ENCODE results near the gene KIF5A.
"Not testable (repeated sequence)": the region's sequence is repeated elsewhere in the genome, so short reads cannot be mapped to it uniquely, and the experiment has no call there.

KIF5A gene

DNA sequence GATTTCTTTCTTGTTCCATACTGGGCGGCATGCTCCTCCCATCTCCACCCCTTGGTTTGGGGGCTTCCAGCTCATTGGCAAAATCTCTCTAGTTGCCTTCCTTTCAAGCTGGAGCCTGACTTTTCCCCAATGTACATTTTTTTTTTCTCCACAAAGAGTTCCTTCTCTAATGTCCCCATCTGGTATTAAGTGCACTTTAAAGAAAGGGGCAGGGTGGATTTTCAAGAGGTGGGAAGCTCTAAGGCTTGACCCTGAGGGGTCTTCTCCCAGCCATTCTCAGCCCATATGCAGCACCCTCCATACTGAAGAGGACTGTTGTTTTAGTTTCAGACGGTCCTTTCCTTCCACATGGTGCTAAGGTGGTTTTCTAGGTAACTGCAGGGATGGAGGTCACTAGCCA is 35.3 kb downstream of the KIF5A start:
- no peak for DNase-seq

DNA sequence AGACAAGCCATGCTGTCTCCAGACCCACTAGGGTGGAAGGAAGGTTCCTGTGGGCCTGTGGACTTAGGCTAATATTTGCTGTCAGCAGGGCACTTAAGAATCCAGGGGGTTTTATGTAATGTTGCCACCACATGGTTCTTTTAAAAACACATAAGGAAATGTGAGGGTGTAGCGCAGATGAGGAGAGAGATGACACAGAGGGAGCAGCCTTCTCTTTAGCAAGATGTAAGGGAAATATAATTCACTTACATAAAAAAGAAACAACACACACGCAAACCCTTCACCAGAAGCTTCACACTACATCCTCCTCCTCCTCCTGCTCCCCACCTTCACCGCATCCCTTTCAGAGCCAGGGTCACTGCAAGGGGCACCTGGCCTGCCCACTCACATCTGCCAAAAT is 36.3 kb downstream of the KIF5A start:
- DNase-seq: no peak

DNA sequence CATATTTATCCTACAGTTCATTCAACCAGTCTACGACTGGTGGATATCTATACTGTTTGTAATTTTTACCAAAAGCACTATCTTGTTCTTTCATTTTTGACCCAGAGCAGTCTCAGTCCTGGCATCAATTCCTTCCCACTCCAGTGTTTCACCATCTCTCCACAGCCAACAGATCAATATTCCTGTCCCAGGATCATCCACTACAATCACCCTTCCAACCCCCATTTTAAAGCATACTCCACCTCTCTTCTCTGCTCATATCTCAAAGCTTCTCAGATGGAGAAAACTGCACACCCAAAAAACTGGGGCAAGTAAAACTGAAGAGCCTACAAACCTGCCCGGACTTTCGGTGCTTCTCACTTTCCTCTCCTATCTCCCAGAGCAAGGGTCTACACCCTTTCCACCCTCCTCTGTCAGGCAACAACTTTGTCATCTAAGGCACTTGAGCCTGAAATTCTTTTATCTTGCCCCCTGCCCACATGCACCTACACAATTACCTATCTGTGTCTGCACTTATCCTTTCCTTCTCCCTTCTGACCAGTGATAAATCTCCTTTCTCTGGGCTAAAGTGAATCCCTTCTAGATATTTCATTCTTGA is 37.1 kb downstream of the KIF5A start:
- DNase-seq: no peak

DNA sequence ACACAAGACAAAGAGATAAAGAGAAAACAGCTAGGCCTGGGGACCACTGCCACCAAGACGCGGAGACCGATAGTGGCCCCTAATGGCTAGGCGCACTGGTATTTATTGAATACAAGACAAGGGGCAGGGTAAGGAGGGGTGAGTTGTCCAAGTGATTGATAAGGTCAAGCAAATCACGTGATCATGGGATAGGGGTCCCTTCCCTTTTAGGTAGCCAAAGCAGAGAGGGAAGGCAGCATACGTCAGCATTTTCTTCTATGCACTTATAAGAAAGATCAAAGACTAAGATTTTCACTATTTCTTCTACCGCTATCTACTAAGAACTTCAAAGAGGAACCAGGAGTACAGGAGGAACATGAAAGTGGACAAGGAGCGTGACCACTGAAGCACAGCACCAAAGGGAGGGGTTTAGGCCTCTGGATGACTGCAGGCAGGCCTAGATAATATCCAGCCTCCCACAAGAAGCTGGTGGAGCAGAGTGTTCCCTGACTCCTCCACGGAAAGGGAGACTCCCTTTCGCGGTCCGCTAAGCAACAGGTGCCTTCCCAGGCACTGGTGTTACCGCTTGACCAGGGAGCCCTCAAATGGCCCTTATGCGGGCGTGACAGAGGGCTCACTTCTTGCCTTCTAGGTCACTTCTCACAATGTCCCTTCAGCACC is 39.2 kb downstream of the KIF5A start:
- DNase-seq: not testable (repeated sequence)

DNA sequence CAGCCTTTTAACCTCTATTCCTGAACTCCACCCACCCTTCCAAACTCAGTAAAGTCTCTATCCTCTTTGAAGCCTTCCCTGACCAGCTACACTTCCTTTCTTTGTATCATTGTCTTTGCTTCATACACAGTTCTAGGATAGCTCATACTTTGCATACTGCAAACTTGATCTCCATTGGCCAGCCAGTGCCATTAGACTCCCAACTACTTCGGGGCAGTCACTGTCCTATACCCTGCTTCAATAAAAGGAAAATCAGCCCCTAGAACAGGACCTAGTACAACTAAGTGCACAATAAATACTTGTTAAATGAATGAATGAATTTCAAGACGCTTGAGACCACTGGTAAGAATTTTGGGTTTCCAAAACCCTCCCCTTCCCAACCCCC is 40.6 kb downstream of the KIF5A start:
- no peak for DNase-seq

DNA sequence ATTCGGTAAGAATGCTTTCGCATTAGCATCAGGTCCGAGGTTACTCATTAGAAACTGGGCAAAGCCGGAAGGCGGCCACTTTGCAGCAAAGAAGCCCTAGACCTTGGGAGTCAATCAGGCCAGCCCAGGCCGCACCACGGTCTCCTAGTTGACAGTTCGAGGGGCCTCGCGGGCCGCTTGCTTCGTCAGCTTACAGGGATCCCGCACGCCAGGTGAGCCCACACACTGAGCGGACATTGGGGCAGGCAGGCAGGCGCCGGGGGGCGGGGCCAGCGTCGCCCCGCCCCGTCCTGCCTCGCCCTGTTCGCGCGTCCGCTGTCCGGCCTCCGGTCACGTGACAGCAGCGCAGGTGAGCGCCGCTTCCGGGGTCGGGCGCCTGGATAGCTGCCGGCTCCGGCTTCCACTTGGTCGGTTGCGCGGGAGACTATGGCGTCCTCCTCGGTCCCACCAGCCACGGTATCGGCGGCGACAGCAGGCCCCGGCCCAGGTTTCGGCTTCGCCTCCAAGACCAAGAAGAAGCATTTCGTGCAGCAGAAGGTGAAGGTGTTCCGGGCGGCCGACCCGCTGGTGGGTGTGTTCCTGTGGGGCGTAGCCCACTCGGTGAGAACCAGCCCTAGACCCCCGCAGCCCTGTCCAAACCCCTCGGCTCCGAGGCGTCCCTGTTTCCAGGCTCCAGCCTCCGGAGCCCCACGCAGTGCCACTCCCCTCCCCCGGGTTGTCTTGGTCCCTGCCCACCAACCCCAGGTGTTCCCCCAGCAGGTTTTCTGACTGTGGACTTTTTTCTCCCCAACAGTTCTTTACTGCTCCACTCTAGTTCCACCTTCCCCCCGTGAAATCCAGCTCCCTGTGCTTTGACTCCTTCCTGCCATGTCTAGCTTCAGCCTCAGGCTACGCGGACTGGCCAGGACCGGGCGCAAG is 41.3 kb downstream of the KIF5A start, which contains the start of gene PIP4K2C:
Gene PIP4K2C (plus strand): TSS at position 329 of the 918 bp plus-strand sequence. CDS start 98 bp downstream, at position 427.
- peak; percentile 77 for DNase-seq

DNA sequence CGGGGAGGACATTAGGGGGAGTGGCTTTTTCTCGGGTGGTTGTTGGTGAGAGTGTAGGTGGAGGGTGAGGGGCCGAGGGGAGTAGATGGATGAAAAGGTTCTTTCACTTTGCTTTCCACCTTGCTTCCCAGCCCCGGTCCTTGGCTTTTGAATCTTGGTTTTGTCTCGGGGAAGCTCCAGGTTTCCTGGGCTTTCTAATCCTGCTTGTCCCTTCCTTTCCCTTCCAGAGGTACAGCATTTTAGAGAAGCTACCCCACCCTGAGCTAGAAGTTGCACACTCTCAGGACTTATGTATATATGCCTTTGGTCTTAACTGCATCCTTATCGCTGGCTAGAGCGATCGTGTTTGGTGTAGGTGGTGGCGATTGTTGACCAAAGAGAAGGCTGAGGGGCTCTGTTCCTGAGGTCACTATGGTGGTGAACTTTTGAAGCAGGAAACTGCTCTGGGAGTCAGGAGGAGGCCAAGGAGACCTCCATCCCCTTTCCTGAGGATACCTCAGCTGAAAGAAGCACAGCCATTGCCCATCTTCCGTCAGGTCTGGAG is 42.0 kb downstream of the KIF5A start:
- DNase-seq: no peak

DNA sequence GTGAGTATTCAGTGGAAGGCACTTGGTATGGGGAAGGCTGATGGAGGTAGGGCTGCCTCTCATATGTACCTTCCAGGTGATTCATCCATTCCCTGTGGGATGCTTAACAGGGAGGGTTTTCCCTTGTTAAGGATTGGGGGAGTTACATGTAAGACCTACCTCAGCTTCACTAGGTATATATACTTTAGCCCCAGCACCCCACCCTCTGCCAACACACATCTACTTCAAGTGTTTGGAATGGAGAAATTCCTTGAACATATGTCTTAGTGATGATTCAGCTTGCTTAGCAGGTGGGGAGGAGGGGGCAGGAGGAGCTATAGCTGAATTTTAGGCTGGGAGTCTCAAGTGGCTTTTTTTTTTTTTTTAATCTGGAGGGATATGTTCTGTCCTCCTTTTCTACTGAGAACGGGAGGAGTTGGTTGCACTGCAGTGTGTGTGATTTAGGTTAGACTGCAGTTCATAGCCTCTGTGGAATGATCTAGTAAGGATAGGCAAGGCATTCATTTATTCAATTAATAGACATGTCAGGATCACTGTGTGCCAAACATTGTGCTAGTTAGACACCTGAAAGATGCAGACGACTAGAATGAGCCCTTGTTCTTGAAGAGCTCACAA is 42.8 kb downstream of the KIF5A start:
- DNase-seq: no peak

DNA sequence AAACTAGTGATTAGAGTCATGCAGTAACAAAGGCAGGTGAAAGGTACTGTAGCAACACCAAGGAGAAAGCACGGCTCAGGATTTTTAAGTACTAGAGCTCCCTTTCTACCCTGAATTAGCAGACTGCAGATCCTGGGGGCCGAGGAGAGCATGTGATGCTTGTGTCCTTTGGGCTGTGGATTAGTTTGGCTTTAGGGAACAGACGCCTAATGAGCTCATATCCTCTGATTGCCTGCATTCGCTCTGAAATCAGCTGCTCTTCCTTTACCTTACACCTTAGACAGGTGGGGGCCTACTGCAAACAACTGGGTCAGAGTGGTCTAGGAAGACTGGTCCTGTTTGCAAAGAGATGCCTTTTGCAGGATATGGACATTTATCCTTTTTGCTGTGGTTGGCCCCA is 43.3 kb downstream of the KIF5A start:
- no peak for DNase-seq

DNA sequence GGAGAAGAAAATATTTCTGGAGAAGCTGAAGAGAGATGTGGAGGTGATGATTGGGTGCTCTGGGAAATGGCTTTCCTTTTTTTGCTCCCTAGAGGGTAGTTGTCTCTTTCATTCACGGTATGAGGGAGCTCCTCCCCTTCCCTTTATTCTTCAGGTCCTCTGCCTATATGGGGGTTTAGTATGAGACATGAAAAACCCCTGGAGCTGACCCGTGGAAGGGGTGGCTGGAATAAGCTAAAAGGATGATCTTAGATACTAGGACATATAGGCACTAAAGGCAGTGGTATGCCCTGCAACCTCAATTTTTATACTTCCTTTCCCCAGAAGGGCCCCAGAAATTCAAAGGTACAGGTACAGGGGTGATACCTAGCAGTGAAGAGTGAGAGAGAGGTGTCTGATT is 50.6 kb downstream of the KIF5A start:
- DNase-seq: no peak

DNA sequence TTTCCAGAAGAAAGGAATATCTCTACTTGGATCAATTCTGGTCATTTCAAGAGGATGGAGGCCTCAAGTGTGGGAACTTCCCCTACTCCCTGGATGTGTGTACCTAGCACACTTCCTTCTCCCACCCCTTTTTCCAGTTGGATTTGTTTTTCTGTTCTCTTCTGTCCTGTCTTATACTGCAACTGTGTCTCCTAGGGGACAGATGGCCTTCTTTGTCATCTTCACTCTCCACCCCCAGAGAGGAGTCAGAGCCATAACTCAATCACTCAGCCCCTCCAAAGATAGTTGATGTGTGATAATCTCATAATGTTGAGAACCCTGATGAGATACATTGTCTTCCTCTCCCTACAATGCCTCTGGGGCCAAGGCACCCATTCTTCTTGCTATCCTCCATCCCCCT is 52.7 kb downstream of the KIF5A start:
- DNase-seq: no peak

DNA sequence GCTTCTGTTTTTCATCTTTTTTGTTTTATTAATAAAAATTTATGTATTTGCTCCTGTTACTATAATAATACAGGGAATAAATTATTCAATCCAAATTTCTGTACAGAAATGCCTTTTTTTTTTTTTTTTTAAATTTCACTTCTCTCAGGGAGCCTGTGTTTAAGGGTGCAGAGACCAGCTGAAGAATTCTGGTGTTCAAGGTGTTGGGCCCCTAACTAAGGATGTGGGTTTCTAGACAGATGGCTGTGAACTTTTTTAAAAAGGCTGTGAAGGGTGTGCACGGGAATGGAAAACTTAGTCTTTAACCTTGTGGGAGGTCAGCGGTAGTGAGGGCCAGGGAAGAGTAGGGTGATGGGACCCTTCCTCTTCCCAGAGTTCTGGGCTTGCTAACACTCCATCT is 53.5 kb downstream of the KIF5A start:
- no peak for DNase-seq

DNA sequence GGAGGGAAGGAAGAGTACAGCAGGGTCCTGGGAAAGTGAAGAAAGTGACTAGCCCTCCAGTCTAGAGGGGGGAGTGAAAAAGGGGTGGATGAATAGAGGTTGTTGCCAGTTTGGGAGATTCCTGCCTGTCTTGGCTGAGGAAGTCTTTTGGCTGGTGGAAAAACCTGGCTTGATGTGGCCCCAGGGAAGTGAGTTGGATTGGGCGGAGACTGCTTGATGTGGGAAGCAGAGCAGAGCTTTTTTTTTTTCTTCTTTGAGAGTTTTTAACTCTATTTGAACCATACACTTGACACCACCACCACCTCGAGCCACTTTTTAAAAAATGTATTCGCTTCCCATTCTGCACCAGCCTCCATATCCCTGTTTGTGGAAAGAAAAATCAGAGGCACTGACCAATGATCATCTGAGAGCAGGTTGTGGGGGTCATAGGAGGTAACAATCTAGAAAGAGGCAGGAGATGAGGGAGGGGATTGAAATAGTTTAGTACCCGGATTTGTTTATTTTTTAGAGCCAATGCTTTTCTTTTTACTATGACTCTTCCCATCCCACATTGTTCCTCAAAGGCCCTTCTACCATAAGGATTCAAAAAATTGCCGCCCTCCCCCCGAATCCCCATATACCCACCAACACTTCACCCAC is 54.1 kb downstream of the KIF5A start:
- DNase-seq: no peak

DNA sequence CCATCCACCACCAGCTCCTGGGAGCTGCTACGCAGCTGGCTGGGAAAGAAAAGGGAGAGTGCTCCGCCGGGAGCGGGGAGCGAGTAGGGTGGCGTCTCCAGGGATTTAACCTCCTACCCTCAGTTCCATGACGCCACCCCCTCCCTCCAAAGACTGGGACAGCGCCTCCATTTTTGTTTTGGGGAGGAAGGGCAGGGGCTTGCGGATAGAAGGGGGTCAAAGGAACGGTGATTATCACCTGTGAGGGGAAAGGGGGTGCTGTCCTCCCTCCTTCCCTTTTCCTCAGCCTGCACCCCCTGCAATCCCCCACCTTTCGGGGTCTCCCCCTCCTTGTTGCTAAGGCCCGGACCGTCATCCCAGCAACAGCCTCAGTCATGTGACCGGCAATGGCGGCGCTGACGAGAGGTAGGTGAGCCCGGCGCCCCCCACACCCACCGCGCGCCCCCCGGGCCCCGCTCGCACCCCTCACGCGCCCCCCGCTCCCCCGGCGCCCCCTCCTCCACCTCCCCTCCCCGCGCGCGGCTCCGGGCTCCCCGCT is 54.7 kb downstream of the KIF5A start, which contains the start of gene DTX3:
Gene DTX3 (plus strand): TSS at position 371 of the 538 bp plus-strand sequence. CDS start 1,694 bp downstream, outside the sequence.
- peak; percentile 28 for DNase-seq

DNA sequence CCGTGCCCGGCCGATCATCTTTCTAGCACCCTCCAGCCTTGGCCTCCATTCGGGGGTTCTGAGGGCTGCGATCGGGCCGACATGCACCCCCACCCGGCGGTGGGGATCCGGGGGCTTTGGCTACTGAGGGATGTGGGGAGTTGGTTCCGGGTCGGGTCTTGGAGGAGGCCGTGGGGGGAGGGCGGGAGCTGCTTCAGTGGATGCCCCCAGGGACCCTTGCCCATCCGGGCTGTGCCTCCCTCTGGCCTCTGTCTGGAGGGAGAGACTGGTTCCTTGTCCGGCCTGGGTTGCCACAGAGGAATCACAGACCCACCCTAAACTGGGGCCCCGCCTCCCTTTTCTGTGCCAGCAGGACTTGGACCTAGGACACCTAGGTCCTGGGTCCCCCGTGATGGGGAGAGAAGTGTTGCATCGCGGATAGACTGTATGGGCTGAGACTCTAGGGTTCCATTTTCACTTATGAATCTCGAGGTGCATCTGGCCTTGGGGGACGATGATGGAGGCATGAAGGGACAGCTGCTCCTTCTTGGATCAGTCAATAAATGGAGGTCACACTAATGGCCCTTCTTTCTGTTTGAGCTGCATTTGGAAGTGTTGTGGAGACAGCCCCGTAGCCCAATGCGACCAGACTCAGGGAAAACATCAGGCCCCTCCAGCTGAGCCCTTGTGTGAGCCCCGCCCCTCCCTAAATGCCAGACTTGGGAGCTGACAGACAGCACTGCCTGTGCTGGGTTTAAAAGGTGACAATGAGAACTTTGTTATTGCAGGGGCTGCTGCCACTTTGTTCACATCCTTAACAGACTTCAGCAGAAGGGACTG is 55.4 kb downstream of the KIF5A start:
- no peak for DNase-seq

DNA sequence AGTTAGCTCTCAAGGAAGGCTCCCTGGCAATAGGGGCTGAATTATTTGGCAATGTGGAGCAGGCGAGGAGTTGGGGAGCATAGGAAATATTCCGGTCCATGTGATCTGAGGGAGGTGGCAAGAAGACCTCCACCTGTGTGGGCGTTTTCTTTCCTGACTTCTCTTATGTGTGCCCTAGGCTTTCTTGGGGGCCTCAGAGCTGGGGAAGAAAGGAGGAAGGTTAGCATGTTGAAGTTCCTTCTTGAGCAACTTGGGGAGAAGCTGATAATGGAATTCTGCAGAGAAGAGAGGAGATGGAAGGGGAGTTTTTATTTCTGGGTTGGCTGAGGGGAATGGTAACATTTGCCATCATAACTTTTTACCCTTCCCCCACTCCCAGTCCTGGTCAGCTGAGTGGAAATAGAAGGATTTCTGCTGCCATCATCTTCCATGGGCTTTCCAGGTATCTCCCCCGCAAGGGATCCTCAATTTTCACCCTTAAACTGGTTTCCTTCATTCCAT is 56.0 kb downstream of the KIF5A start:
- DNase-seq: no peak

DNA sequence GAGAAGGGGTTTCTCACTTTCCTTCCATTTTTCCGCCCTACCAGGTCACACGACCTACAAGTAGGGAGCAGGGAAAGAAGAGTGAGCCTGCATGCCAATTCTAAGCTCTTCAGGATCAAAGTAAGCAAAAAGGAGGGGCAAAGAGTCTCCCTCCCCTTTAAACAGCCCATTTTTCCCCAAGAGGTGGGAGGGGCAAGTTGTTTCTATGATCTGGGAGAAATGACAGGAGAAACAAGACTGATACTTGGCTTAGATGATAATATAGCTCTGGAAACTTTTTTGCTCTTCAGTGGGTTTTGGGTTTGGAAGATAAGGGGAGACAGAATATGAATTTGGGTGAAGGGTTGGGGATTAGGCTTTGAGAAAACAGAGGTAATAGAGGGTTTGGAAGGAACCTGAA is 56.6 kb downstream of the KIF5A start:
- no peak for DNase-seq

DNA sequence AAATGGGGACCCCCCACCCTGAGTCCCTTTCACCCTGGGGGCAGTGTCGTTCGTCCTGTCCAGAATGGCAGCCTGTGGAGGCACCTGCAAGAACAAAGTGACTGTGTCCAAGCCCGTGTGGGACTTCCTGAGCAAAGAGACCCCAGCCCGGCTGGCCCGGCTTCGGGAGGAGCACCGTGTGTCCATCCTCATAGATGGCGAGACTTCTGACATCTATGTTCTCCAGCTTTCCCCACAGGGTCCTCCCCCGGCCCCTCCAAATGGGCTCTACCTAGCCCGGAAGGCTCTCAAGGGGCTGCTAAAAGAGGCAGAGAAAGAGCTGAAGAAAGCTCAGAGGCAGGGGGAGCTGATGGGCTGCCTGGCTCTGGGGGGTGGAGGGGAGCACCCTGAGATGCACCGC is 57.0 kb downstream of the KIF5A start:
- no peak for DNase-seq

DNA sequence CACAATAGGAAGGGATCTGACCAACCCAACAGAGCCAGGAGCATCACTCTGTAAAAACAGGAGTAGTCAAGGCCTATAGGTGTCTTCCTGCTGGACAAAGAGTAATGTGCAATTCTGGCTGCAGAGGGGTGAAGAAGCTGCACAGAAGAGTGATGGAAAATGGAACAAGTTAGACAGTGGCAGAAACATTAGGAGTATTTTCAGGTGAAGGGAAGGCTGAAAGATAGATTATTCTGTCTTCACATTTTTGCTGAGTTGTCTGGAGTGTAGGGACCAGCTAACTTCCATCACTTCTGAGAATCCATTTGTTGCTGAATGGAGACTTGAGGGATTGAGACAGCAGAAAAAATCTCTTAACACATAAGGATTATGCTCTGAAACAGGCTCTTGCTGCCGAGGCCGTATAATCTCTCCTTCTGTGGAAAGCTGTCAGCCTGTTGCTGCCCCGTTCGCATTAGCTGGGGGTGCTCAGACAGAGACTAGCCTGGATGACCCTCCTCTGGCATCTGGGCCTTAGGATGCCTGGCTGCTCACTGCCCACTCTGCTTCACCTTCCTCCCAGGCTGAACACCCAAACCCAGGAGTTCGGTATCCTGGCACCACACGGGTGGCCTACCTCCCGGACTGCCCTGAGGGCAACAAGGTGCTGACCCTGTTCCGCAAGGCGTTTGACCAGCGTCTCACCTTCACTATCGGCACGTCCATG is 58.3 kb downstream of the KIF5A start:
- no peak for DNase-seq

DNA sequence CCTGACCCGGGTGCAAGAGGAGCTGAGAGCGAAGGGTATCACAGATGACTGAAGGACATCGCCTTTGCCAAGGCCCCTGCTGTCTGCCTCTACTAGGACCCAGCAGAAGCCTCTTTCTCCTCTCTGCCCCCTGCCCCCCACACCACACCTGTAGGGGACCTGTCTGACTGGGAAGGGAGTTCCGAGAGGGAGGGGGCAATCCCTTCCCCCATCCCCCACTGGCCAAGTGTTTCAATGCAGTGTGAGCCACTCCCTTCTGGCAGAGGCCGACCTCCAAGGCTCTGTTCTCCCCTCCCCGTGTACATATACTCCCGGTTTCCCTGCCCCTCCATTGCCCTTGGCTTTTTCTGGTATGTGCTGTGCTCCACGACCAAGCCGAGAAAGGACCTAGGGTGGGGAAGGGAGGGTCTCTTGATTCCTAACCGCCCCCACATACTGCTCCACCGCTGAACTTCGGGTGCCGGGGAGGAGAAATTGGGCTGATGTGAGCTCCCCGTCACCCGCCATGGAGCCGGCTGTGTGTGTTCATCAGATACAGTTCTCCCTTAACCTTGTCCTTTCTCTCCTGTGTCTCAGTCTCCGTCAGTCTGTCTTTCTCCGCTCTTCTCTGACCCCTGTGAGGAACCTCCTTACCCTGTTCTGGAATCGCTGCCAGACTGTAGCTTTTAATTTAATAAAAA is 59.4 kb downstream of the KIF5A start:
- DNase-seq: no peak

Measured in stimulated activated naive CD4-positive, alpha-beta T cell treated with Interleukin-2 at 50 U/mL for 16 hours (primary cell).